WTC11 (cell line): ENCODE data around the gene PARK7. TPM values are rescaled to one million over a fixed set of nuclear protein-coding genes. Genes with fewer than 3 reads are reported as not detected.

Experiments used
- ATAC-seq: fragments of 200-7000 bp; cut with Tn5 transposase; 2 replicates; pipeline ENCODE4 v1.10.0; 2021; ENCODE audit warnings: mild to moderate bottlenecking, moderate library complexity
- CTCF ChIA-PET: fragments of 300-600 bp; sonication (Branson Sonifier 250); formaldehyde crosslinking; loops from one replicate; lab custom pipeline; 2021; ENCODE audit warnings: antibody characterized with exemption; lab: Charles Lee
- POLR2A ChIA-PET: fragments of 350-600 bp; sonication (Branson Sonifier 250); formaldehyde crosslinking; loops from one replicate; lab custom pipeline; 2021; ENCODE audit warnings: antibody characterized with exemption; lab: Charles Lee
- DNase-seq: peaks from one replicate; pipeline ENCODE4 v3.0.0; 2021; ENCODE audit warnings: low spot score
- H3K27ac Mint-ChIP-seq: 2 replicates; pipeline ENCODE4 v1.8.0; 2021; ENCODE audit warnings: mixed read lengths
- H3K27me3 Mint-ChIP-seq: 2 replicates; pipeline ENCODE4 v1.8.0; 2021; ENCODE audit warnings: low read depth, mild to moderate bottlenecking, moderate library complexity, mixed read lengths
- H3K36me3 Mint-ChIP-seq: 2 replicates; pipeline ENCODE4 v1.8.0; 2021; ENCODE audit warnings: mixed read lengths
- H3K4me1 Mint-ChIP-seq: 2 replicates; pipeline ENCODE4 v1.8.0; 2022; ENCODE audit warnings: mixed read lengths
- H3K4me3 Mint-ChIP-seq: 2 replicates; pipeline ENCODE4 v1.8.0; 2021; ENCODE audit warnings: mild to moderate bottlenecking, moderate library complexity, mixed read lengths
- H3K9me3 Mint-ChIP-seq: 2 replicates; pipeline ENCODE4 v1.8.0; 2021; ENCODE audit warnings: mixed read lengths
- FOXP1 ChIP-seq: sonication (generic); formaldehyde crosslinking; IDR thresholded peaks from 2 replicates; pipeline ENCODE4 v1.8.0; 2022; ENCODE audit warnings: missing genetic modification reagents, mild to moderate bottlenecking, moderate library complexity, borderline replicate concordance
- SMAD4 ChIP-seq: sonication (generic); formaldehyde crosslinking; IDR thresholded peaks from 2 replicates; pipeline ENCODE4 v1.8.0; 2022; ENCODE audit warnings: mild to moderate bottlenecking, missing genetic modification reagents
- TEAD4 ChIP-seq: sonication (generic); formaldehyde crosslinking; IDR thresholded peaks from 2 replicates; pipeline ENCODE4 v1.8.0; 2022; ENCODE audit warnings: mild to moderate bottlenecking, missing genetic modification reagents
- total RNA-seq: library from RNA; stranded (reverse); gene quantifications from 3 replicates; pipeline ENCODE4 v1.2.3, GENCODE V29; 2021
- TF ChIP-seq, protein P1 (sequence below): sonication (generic); formaldehyde crosslinking; IDR thresholded peaks from 2 replicates; pipeline ENCODE4 v1.8.1; 2023; ENCODE audit warnings: mild to moderate bottlenecking, moderate library complexity, missing genetic modification reagents
- TF ChIP-seq, protein P2 (sequence below): sonication (generic); formaldehyde crosslinking; IDR thresholded peaks from 2 replicates; pipeline ENCODE4 v1.8.1; 2023; ENCODE audit warnings: mild to moderate bottlenecking, missing genetic modification reagents, borderline replicate concordance
- TF ChIP-seq, protein P3 (sequence below): sonication (generic); formaldehyde crosslinking; IDR thresholded peaks from 2 replicates; pipeline ENCODE4 v1.8.1; 2023; ENCODE audit warnings: mild to moderate bottlenecking, missing genetic modification reagents
- TF ChIP-seq, protein P4 (sequence below): fragments of 250-450 bp; sonication (Bioruptor Pico); IDR thresholded peaks from 2 replicates; pipeline ENCODE4 v1.9.0; 2021; ENCODE audit warnings: moderate library complexity, mild to moderate bottlenecking, inconsistent platforms, borderline replicate concordance
- TF ChIP-seq, protein P5 (sequence below): fragments of 250-450 bp; sonication (Bioruptor Pico); IDR thresholded peaks from 2 replicates; pipeline ENCODE4 v1.9.0; 2021; ENCODE audit warnings: mild to moderate bottlenecking
- TF ChIP-seq, protein P6 (sequence below): sonication (generic); formaldehyde crosslinking; IDR thresholded peaks from 2 replicates; pipeline ENCODE4 v1.8.1; 2022; ENCODE audit warnings: mild to moderate bottlenecking, missing genetic modification reagents, moderate library complexity, borderline replicate concordance

The PARK7 gene
- total RNA-seq, 1 experiment from 2014 or later = 337 TPM

DNA sequence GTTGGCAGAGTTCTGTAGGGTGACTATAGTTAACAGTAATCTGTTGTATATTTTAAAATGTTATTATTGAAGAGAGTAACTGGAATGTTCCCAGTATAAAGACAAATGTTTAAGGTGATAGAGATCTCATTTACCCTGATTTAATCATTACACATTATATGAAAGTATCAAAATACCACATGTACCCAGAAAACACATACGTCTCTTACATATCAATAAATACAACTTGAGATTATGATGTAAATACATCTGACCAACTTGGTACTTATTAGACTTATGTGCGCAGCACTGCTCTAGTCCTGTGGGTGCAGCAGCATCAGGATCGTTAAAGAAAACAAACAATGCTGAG lies 670 bp upstream of the PARK7 start (continued):
- TF ChIP-seq, protein P1, sequence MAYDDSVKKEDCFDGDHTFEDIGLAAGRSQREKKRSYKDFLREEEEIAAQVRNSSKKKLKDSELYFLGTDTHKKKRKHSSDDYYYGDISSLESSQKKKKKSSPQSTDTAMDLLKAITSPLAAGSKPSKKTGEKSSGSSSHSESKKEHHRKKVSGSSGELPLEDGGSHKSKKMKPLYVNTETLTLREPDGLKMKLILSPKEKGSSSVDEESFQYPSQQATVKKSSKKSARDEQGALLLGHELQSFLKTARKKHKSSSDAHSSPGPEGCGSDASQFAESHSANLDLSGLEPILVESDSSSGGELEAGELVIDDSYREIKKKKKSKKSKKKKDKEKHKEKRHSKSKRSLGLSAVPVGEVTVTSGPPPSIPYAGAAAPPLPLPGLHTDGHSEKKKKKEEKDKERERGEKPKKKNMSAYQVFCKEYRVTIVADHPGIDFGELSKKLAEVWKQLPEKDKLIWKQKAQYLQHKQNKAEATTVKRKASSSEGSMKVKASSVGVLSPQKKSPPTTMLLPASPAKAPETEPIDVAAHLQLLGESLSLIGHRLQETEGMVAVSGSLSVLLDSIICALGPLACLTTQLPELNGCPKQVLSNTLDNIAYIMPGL = no peak
- no peak for TF ChIP-seq FOXP1
- TF ChIP-seq, protein P2, sequence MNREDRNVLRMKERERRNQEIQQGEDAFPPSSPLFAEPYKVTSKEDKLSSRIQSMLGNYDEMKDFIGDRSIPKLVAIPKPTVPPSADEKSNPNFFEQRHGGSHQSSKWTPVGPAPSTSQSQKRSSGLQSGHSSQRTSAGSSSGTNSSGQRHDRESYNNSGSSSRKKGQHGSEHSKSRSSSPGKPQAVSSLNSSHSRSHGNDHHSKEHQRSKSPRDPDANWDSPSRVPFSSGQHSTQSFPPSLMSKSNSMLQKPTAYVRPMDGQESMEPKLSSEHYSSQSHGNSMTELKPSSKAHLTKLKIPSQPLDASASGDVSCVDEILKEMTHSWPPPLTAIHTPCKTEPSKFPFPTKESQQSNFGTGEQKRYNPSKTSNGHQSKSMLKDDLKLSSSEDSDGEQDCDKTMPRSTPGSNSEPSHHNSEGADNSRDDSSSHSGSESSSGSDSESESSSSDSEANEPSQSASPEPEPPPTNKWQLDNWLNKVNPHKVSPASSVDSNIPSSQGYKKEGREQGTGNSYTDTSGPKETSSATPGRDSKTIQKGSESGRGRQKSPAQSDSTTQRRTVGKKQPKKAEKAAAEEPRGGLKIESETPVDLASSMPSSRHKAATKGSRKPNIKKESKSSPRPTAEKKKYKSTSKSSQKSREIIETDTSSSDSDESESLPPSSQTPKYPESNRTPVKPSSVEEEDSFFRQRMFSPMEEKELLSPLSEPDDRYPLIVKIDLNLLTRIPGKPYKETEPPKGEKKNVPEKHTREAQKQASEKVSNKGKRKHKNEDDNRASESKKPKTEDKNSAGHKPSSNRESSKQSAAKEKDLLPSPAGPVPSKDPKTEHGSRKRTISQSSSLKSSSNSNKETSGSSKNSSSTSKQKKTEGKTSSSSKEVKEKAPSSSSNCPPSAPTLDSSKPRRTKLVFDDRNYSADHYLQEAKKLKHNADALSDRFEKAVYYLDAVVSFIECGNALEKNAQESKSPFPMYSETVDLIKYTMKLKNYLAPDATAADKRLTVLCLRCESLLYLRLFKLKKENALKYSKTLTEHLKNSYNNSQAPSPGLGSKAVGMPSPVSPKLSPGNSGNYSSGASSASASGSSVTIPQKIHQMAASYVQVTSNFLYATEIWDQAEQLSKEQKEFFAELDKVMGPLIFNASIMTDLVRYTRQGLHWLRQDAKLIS = no peak
- no peak for TF ChIP-seq TEAD4
- no peak for TF ChIP-seq SMAD4 (CRISPR knock-in tag)

DNA sequence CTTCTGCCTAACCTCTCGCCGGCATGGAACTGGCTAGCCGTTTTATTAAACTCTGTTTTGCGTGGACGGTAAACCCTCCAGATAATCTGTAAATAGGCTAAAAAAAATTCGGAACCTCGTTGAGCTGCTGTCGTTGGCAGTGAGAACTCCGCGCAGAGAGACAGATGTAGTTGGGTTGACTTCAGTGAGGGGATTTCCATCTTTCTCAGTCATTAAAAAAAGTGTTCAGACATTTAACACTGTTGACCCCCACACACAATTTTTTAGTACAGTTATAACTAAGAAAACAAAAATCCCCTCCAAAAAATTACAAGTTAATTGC lies 464 bp downstream of the PARK7 start:
- Mint-ChIP-seq H3K27ac (peak overlapping the region; percentile 80), H3K9me3 (no peaks in the 10 kb centered on the region), H3K36me3 (peaks cover 35% of the 10 kb centered on the region), H3K27me3 (peaks cover 4% of the 10 kb centered on the region; the same call in 1 of the 2 replicates), H3K4me1 (peaks cover 11% of the 10 kb centered on the region; the same call in 1 of the 2 replicates), H3K4me3 (peak overlapping the region; percentile 100)
- POLR2A ChIA-PET = interaction anchor here (0.6 kb wide), 1 partner anchor 18 kb away, joined by 3 read pairs; no protein-coding TSS in a partner anchor
- DNase-seq (no peak), ATAC-seq (no peak)
- CTCF ChIA-PET = interaction anchor here (1.0 to 1.5 kb wide), 2 partner anchors 13 to 352 kb away, joined by 3 to 10 read pairs; no protein-coding TSS in a partner anchor
- TF ChIP-seq, protein P3, sequence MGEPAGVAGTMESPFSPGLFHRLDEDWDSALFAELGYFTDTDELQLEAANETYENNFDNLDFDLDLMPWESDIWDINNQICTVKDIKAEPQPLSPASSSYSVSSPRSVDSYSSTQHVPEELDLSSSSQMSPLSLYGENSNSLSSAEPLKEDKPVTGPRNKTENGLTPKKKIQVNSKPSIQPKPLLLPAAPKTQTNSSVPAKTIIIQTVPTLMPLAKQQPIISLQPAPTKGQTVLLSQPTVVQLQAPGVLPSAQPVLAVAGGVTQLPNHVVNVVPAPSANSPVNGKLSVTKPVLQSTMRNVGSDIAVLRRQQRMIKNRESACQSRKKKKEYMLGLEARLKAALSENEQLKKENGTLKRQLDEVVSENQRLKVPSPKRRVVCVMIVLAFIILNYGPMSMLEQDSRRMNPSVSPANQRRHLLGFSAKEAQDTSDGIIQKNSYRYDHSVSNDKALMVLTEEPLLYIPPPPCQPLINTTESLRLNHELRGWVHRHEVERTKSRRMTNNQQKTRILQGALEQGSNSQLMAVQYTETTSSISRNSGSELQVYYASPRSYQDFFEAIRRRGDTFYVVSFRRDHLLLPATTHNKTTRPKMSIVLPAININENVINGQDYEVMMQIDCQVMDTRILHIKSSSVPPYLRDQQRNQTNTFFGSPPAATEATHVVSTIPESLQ = no peak
- TF ChIP-seq, protein P4, sequence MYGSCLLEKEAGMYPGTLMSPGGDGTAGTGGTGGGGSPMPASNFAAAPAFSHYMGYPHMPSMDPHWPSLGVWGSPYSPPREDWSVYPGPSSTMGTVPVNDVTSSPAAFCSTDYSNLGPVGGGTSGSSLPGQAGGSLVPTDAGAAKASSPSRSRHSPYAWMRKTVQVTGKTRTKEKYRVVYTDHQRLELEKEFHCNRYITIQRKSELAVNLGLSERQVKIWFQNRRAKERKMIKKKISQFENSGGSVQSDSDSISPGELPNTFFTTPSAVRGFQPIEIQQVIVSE = no peak
- TF ChIP-seq, protein P5, sequence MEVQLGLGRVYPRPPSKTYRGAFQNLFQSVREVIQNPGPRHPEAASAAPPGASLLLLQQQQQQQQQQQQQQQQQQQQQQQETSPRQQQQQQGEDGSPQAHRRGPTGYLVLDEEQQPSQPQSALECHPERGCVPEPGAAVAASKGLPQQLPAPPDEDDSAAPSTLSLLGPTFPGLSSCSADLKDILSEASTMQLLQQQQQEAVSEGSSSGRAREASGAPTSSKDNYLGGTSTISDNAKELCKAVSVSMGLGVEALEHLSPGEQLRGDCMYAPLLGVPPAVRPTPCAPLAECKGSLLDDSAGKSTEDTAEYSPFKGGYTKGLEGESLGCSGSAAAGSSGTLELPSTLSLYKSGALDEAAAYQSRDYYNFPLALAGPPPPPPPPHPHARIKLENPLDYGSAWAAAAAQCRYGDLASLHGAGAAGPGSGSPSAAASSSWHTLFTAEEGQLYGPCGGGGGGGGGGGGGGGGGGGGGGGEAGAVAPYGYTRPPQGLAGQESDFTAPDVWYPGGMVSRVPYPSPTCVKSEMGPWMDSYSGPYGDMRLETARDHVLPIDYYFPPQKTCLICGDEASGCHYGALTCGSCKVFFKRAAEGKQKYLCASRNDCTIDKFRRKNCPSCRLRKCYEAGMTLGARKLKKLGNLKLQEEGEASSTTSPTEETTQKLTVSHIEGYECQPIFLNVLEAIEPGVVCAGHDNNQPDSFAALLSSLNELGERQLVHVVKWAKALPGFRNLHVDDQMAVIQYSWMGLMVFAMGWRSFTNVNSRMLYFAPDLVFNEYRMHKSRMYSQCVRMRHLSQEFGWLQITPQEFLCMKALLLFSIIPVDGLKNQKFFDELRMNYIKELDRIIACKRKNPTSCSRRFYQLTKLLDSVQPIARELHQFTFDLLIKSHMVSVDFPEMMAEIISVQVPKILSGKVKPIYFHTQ (CRISPR knock-in tag) = no peak
- TF ChIP-seq, protein P6, sequence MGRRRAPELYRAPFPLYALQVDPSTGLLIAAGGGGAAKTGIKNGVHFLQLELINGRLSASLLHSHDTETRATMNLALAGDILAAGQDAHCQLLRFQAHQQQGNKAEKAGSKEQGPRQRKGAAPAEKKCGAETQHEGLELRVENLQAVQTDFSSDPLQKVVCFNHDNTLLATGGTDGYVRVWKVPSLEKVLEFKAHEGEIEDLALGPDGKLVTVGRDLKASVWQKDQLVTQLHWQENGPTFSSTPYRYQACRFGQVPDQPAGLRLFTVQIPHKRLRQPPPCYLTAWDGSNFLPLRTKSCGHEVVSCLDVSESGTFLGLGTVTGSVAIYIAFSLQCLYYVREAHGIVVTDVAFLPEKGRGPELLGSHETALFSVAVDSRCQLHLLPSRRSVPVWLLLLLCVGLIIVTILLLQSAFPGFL = 0 out of 2 replicates have a peak, but pooled peaks have one; percentile 13
